ENCODE measurements around the gene AOPEP. TPM values are rescaled to one million over a fixed set of nuclear protein-coding genes. Genes with fewer than 3 reads are reported as not detected.

The AOPEP gene
- total and polyA plus RNA-seq, 9 of the 15 experiments (the other 6 are each of a cell fraction or from before 2014, with no cell fraction given), result 4.5 to 19.3 (median 13.5) TPM

- TF ChIP-seq ZNF318 (IDR thresholded peaks at IDR 0.05; ENCODE audit: borderline replicate concordance in 1 of 2, low read depth in 1 of 2) (no peak), VEZF1 (CRISPR knock-in tag; IDR thresholded peaks at IDR 0.05) (no peak), RAD21 (CRISPR knock-in tag; conservative IDR thresholded peaks at IDR 0.05 in 1 of 2, IDR thresholded peaks at IDR 0.05 in 1 of 2) (peak in 1 of 2 experiments; percentile 20; a peak in 1 of 4 replicates), ZNF407 (IDR thresholded peaks at IDR 0.05; ENCODE audit: low read depth) (no peak)
Observed at GRCh38 chr9:94779031-94779430, 52.5 kb downstream of the AOPEP start (continued).

All from K562 (cell line).